ENCODE measurements around the gene ABHD15.

- TF ChIP-seq SNAI2 (CRISPR knock-in tag; IDR thresholded peaks at IDR 0.05) (no peak), ISL1 (CRISPR knock-in tag; IDR thresholded peaks at IDR 0.05) (no peak), CREB5 (CRISPR knock-in tag; IDR thresholded peaks at IDR 0.05; ENCODE audit: low read depth) (no peak), ZNF8 (CRISPR knock-in tag; IDR thresholded peaks at IDR 0.05) (no peak), GLIS3 (CRISPR knock-in tag; IDR thresholded peaks at IDR 0.05) (no peak), TCF4 (CRISPR knock-in tag; IDR thresholded peaks at IDR 0.05; ENCODE audit: borderline replicate concordance) (no peak)
These were observed 5.2 kb upstream of the ABHD15 start for GRCh38 chr17:29571883-29572681.

Data from SK-N-SH treated with all-trans-retinoic acid at 6 μM for 48 hours (cell line).